ENCODE measurements around the gene XKR7. TPM values are rescaled to one million over a fixed set of nuclear protein-coding genes. Genes with fewer than 3 reads are reported as not detected.
"Not testable (repeated sequence)": the region's sequence is repeated elsewhere in the genome, so short reads cannot be mapped to it uniquely, and the experiment has no call there.

The XKR7 gene
- total RNA-seq, 1 experiment from 2014 or later, result not detected

GRCh38 chr20:32029561-32029960 lies 61.6 kb downstream of the XKR7 start:
- Histone ChIP-seq H3K27me3 (ENCODE audit: low read length) (no peaks in the 10 kb centered on the region), H3K36me3 (ENCODE audit: insufficient read depth, low read length) (no peaks in the 10 kb centered on the region), H3K4me3 (ENCODE audit: low read length) (no peak overlapping the region), H2AFZ (ENCODE audit: low read length) (no peak overlapping the region), H3K27ac (ENCODE audit: low read length) (no peak overlapping the region), H3K9ac (ENCODE audit: low read length) (no peak overlapping the region), H3K9me2 (replicated peaks; ENCODE audit: insufficient read depth, low read length) (no peaks in the 10 kb centered on the region), H4K20me1 (ENCODE audit: insufficient read depth, low read depth, low read length) (no peaks in the 10 kb centered on the region), H3K4me2 (ENCODE audit: low read depth, low read length, poor library complexity, severe bottlenecking) (no peak overlapping the region), H3K4me1 (ENCODE audit: low read length) (peaks cover 35% of the 10 kb centered on the region), H3K9me3 (ENCODE audit: low read length) (no peaks in the 10 kb centered on the region), H3K79me2 (ENCODE audit: low read length) (no peaks in the 10 kb centered on the region)
- no peak for DNase-seq

GRCh38 chr20:32031007-32031958 lies 63.3 kb downstream of the XKR7 start:
- H3K9me3 ChIP-seq (ENCODE audit: low read length), result no peaks in the 10 kb centered on the region
- H3K36me3 ChIP-seq (ENCODE audit: insufficient read depth, low read length), result no peaks in the 10 kb centered on the region
- H3K4me2 ChIP-seq (ENCODE audit: low read depth, low read length, poor library complexity, severe bottlenecking), result peak overlapping the region; percentile 91
- DNase-seq, result peak; percentile 86
- peak overlapping the region; percentile 48; the same call in 1 of the 2 replicates for H3K4me3 ChIP-seq (ENCODE audit: low read length)
- H3K4me1 ChIP-seq (ENCODE audit: low read length), result peaks cover 52% of the 10 kb centered on the region
- peak overlapping the region; percentile 94 for H3K27ac ChIP-seq (ENCODE audit: low read length)
- H3K27me3 ChIP-seq (ENCODE audit: low read length), result no peaks in the 10 kb centered on the region
- H3K9me2 ChIP-seq (replicated peaks; ENCODE audit: insufficient read depth, low read length), result no peaks in the 10 kb centered on the region
- H3K9ac ChIP-seq (ENCODE audit: low read length), result peak overlapping the region; percentile 66
- peak overlapping the region; percentile 51 for H2AFZ ChIP-seq (ENCODE audit: low read length)
- H3K79me2 ChIP-seq (ENCODE audit: low read length), result no peaks in the 10 kb centered on the region
- no peaks in the 10 kb centered on the region for H4K20me1 ChIP-seq (ENCODE audit: insufficient read depth, low read depth, low read length)

GRCh38 chr20:32033316-32033715 lies 65.4 kb downstream of the XKR7 start:
- Histone ChIP-seq H3K9me2 (replicated peaks; ENCODE audit: insufficient read depth, low read length) (no peaks in the 10 kb centered on the region), H3K9ac (ENCODE audit: low read length) (peak overlapping the region; percentile 66), H3K79me2 (ENCODE audit: low read length) (no peaks in the 10 kb centered on the region), H4K20me1 (ENCODE audit: insufficient read depth, low read depth, low read length) (no peaks in the 10 kb centered on the region), H3K36me3 (ENCODE audit: insufficient read depth, low read length) (no peaks in the 10 kb centered on the region), H3K4me1 (ENCODE audit: low read length) (peaks cover 72% of the 10 kb centered on the region), H3K27ac (ENCODE audit: low read length) (peak overlapping the region; percentile 94), H3K4me3 (ENCODE audit: low read length) (peak overlapping the region; percentile 49), H3K9me3 (ENCODE audit: low read length) (no peaks in the 10 kb centered on the region), H3K27me3 (ENCODE audit: low read length) (no peaks in the 10 kb centered on the region), H3K4me2 (ENCODE audit: low read depth, low read length, poor library complexity, severe bottlenecking) (peak overlapping the region; percentile 91), H2AFZ (ENCODE audit: low read length) (peak overlapping the region; percentile 22; the same call in 1 of the 2 replicates)
- peak; percentile 68 for DNase-seq

- DNase-seq, result peak; percentile 76
- peak overlapping the region; percentile 22; the same call in 1 of the 2 replicates for H2AFZ ChIP-seq (ENCODE audit: low read length)
- H3K4me1 ChIP-seq (ENCODE audit: low read length), result peaks cover 76% of the 10 kb centered on the region
- peak overlapping the region; percentile 94 for H3K27ac ChIP-seq (ENCODE audit: low read length)
- H3K9me2 ChIP-seq (replicated peaks; ENCODE audit: insufficient read depth, low read length); H3K27me3 ChIP-seq (ENCODE audit: low read length); H3K79me2 ChIP-seq (ENCODE audit: low read length); H4K20me1 ChIP-seq (ENCODE audit: insufficient read depth, low read depth, low read length); H3K9me3 ChIP-seq (ENCODE audit: low read length); H3K36me3 ChIP-seq (ENCODE audit: insufficient read depth, low read length): not testable (repeated sequence)
- H3K9ac ChIP-seq (ENCODE audit: low read length), result peak overlapping the region; percentile 66
- peak overlapping the region; percentile 49 for H3K4me3 ChIP-seq (ENCODE audit: low read length)
- peak overlapping the region; percentile 91 for H3K4me2 ChIP-seq (ENCODE audit: low read depth, low read length, poor library complexity, severe bottlenecking)
These were observed 65.8 kb downstream of the XKR7 start for GRCh38 chr20:32033721-32034120.

GRCh38 chr20:32034581-32035425 lies 66.9 kb downstream of the XKR7 start:
- Histone ChIP-seq H3K9me3 (ENCODE audit: low read length) (no peaks in the 10 kb centered on the region), H3K4me1 (ENCODE audit: low read length) (peaks cover 87% of the 10 kb centered on the region), H3K27ac (ENCODE audit: low read length) (peak overlapping the region; percentile 94), H4K20me1 (ENCODE audit: insufficient read depth, low read depth, low read length) (no peaks in the 10 kb centered on the region), H3K4me3 (ENCODE audit: low read length) (peak overlapping the region; percentile 49; the same call in 1 of the 2 replicates), H3K36me3 (ENCODE audit: insufficient read depth, low read length) (no peaks in the 10 kb centered on the region), H3K4me2 (ENCODE audit: low read depth, low read length, poor library complexity, severe bottlenecking) (peak overlapping the region; percentile 91), H2AFZ (ENCODE audit: low read length) (peak overlapping the region; percentile 71), H3K27me3 (ENCODE audit: low read length) (no peaks in the 10 kb centered on the region), H3K9ac (ENCODE audit: low read length) (peak overlapping the region; percentile 66), H3K9me2 (replicated peaks; ENCODE audit: insufficient read depth, low read length) (no peaks in the 10 kb centered on the region), H3K79me2 (ENCODE audit: low read length) (no peaks in the 10 kb centered on the region)
- peak; percentile 76 for DNase-seq

GRCh38 chr20:32035426-32035779 lies 67.5 kb downstream of the XKR7 start:
- H3K79me2 ChIP-seq (ENCODE audit: low read length), result no peaks in the 10 kb centered on the region
- H3K4me1 ChIP-seq (ENCODE audit: low read length), result peaks cover 93% of the 10 kb centered on the region
- H3K9ac ChIP-seq (ENCODE audit: low read length), result peak overlapping the region; percentile 66
- peak overlapping the region; percentile 2; the same call in 1 of the 2 replicates for H3K4me3 ChIP-seq (ENCODE audit: low read length)
- no peaks in the 10 kb centered on the region for H3K9me3 ChIP-seq (ENCODE audit: low read length)
- H3K27ac ChIP-seq (ENCODE audit: low read length), result peak overlapping the region; percentile 94
- no peaks in the 10 kb centered on the region for H3K9me2 ChIP-seq (replicated peaks; ENCODE audit: insufficient read depth, low read length)
- no peak for DNase-seq
- no peaks in the 10 kb centered on the region for H4K20me1 ChIP-seq (ENCODE audit: insufficient read depth, low read depth, low read length)
- peak overlapping the region; percentile 91 for H3K4me2 ChIP-seq (ENCODE audit: low read depth, low read length, poor library complexity, severe bottlenecking)
- H3K36me3 ChIP-seq (ENCODE audit: insufficient read depth, low read length), result no peaks in the 10 kb centered on the region
- H3K27me3 ChIP-seq (ENCODE audit: low read length), result no peaks in the 10 kb centered on the region
- H2AFZ ChIP-seq (ENCODE audit: low read length), result peak overlapping the region; percentile 71

GRCh38 chr20:32036252-32036651 lies 68.3 kb downstream of the XKR7 start:
- Histone ChIP-seq H3K36me3 (ENCODE audit: insufficient read depth, low read length) (no peaks in the 10 kb centered on the region), H3K79me2 (ENCODE audit: low read length) (no peaks in the 10 kb centered on the region), H3K4me2 (ENCODE audit: low read depth, low read length, poor library complexity, severe bottlenecking) (peak overlapping the region; percentile 18), H3K9ac (ENCODE audit: low read length) (peak overlapping the region; percentile 66), H3K4me3 (ENCODE audit: low read length) (no peak overlapping the region), H2AFZ (ENCODE audit: low read length) (no peak overlapping the region), H4K20me1 (ENCODE audit: insufficient read depth, low read depth, low read length) (no peaks in the 10 kb centered on the region), H3K9me2 (replicated peaks; ENCODE audit: insufficient read depth, low read length) (no peaks in the 10 kb centered on the region), H3K4me1 (ENCODE audit: low read length) (peaks cover 100% of the 10 kb centered on the region), H3K27ac (ENCODE audit: low read length) (peak overlapping the region; percentile 94), H3K27me3 (ENCODE audit: low read length) (no peaks in the 10 kb centered on the region), H3K9me3 (ENCODE audit: low read length) (no peaks in the 10 kb centered on the region)
- no peak for DNase-seq

Data from Karpas-422 (cell line).